ENCODE data around the gene JMJD1C. TPM values are rescaled to one million over a fixed set of nuclear protein-coding genes. Genes with fewer than 3 reads are reported as not detected.

The JMJD1C gene
- total RNA-seq, 1 donor from 2014 or later, result 68.7 TPM

- H3K36me3 Mint-ChIP-seq (ENCODE audit: low read depth), result peaks cover 3% of the 10 kb centered on the region
- H3K27ac Mint-ChIP-seq (ENCODE audit: unreplicated experiment), result no peak overlapping the region
- TF ChIP-seq CTCF (conservative IDR thresholded peaks at IDR 0.05), result no peak
- no peaks in the 10 kb centered on the region for H3K27me3 Mint-ChIP-seq (ENCODE audit: low read depth)
- H3K4me3 Mint-ChIP-seq, result no peak overlapping the region
- no peaks in the 10 kb centered on the region for H3K4me1 Mint-ChIP-seq
- no peaks in the 10 kb centered on the region for H3K9me3 Mint-ChIP-seq
- no peak for DNase-seq (ENCODE audit: low read depth, low spot score)
Measured at GRCh38 chr10:63375458-63375857, 90.3 kb downstream of the JMJD1C start.

- no peak overlapping the region for H3K4me3 Mint-ChIP-seq
- no peaks in the 10 kb centered on the region for H3K9me3 Mint-ChIP-seq
- TF ChIP-seq CTCF (conservative IDR thresholded peaks at IDR 0.05), result no peak
- H3K4me1 Mint-ChIP-seq, result no peaks in the 10 kb centered on the region
- peaks cover 3% of the 10 kb centered on the region for H3K36me3 Mint-ChIP-seq (ENCODE audit: low read depth)
- no peak overlapping the region for H3K27ac Mint-ChIP-seq (ENCODE audit: unreplicated experiment)
- H3K27me3 Mint-ChIP-seq (ENCODE audit: low read depth), result no peaks in the 10 kb centered on the region
- DNase-seq (ENCODE audit: low read depth, low spot score), result no peak
Measured at GRCh38 chr10:63374991-63375390, 90.8 kb downstream of the JMJD1C start.

GRCh38 chr10:63373176-63373575 is 92.6 kb downstream of the JMJD1C start:
- peaks cover 4% of the 10 kb centered on the region for H3K4me1 Mint-ChIP-seq
- peaks cover 3% of the 10 kb centered on the region for H3K36me3 Mint-ChIP-seq (ENCODE audit: low read depth)
- H3K4me3 Mint-ChIP-seq, result no peak overlapping the region
- no peak for TF ChIP-seq CTCF (conservative IDR thresholded peaks at IDR 0.05)
- H3K27ac Mint-ChIP-seq (ENCODE audit: unreplicated experiment), result no peak overlapping the region
- H3K27me3 Mint-ChIP-seq (ENCODE audit: low read depth), result no peaks in the 10 kb centered on the region
- H3K9me3 Mint-ChIP-seq, result no peaks in the 10 kb centered on the region
- no peak for DNase-seq (ENCODE audit: low read depth, low spot score)

- no peak for DNase-seq (ENCODE audit: low read depth, low spot score)
- Mint-ChIP-seq H3K9me3 (no peaks in the 10 kb centered on the region), H3K4me3 (no peak overlapping the region), H3K36me3 (ENCODE audit: low read depth) (no peaks in the 10 kb centered on the region), H3K27me3 (ENCODE audit: low read depth) (no peaks in the 10 kb centered on the region), H3K27ac (ENCODE audit: unreplicated experiment) (no peak overlapping the region), H3K4me1 (peaks cover 13% of the 10 kb centered on the region)
- no peak for TF ChIP-seq CTCF (conservative IDR thresholded peaks at IDR 0.05)
Measured at GRCh38 chr10:63369711-63370110, 96.1 kb downstream of the JMJD1C start.

GRCh38 chr10:63368365-63368764 is 97.4 kb downstream of the JMJD1C start:
- H3K27me3 Mint-ChIP-seq (ENCODE audit: low read depth), result no peaks in the 10 kb centered on the region
- peaks cover 13% of the 10 kb centered on the region for H3K4me1 Mint-ChIP-seq
- no peaks in the 10 kb centered on the region for H3K36me3 Mint-ChIP-seq (ENCODE audit: low read depth)
- H3K9me3 Mint-ChIP-seq, result no peaks in the 10 kb centered on the region
- H3K27ac Mint-ChIP-seq (ENCODE audit: unreplicated experiment), result no peak overlapping the region
- DNase-seq (ENCODE audit: low read depth, low spot score), result no peak
- TF ChIP-seq CTCF (conservative IDR thresholded peaks at IDR 0.05), result no peak
- H3K4me3 Mint-ChIP-seq, result no peak overlapping the region

GRCh38 chr10:63366933-63367332 is 98.8 kb downstream of the JMJD1C start:
- no peaks in the 10 kb centered on the region for H3K9me3 Mint-ChIP-seq
- no peak for TF ChIP-seq CTCF (conservative IDR thresholded peaks at IDR 0.05)
- H3K4me3 Mint-ChIP-seq, result no peak overlapping the region
- no peak for DNase-seq (ENCODE audit: low read depth, low spot score)
- H3K27me3 Mint-ChIP-seq (ENCODE audit: low read depth), result no peaks in the 10 kb centered on the region
- no peak overlapping the region for H3K27ac Mint-ChIP-seq (ENCODE audit: unreplicated experiment)
- H3K36me3 Mint-ChIP-seq (ENCODE audit: low read depth), result no peaks in the 10 kb centered on the region
- H3K4me1 Mint-ChIP-seq, result peaks cover 13% of the 10 kb centered on the region

All from neural crest cell (in vitro differentiated cells).